ENCODE results near the gene GPR82.

DNA sequence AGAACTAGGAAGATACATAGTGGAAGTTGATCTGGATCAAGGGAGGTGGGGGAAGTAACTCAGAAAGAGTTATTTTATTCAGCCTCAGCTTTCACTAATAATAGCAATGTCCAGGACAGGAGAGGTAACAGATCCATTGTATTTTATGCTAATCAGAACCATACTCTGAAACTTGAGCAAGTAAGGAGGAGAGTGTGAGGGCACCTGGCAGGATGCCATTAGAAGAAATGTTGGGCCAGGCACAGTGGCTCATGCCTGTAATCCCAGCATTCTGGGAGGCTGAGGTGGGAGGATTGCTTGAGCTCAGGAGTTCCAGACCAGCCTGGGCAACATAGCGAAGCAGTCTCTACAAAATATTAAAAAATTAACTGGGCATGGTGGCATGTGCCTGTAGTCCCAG lies 18.9 kb upstream of the GPR82 start:
- no peak for TF ChIP-seq EP300 (IDR thresholded peaks at IDR 0.05; ENCODE audit: low read depth)
- TF ChIP-seq, protein P1, sequence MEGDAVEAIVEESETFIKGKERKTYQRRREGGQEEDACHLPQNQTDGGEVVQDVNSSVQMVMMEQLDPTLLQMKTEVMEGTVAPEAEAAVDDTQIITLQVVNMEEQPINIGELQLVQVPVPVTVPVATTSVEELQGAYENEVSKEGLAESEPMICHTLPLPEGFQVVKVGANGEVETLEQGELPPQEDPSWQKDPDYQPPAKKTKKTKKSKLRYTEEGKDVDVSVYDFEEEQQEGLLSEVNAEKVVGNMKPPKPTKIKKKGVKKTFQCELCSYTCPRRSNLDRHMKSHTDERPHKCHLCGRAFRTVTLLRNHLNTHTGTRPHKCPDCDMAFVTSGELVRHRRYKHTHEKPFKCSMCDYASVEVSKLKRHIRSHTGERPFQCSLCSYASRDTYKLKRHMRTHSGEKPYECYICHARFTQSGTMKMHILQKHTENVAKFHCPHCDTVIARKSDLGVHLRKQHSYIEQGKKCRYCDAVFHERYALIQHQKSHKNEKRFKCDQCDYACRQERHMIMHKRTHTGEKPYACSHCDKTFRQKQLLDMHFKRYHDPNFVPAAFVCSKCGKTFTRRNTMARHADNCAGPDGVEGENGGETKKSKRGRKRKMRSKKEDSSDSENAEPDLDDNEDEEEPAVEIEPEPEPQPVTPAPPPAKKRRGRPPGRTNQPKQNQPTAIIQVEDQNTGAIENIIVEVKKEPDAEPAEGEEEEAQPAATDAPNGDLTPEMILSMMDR (IDR thresholded peaks at IDR 0.05), result no peak
